Heart left ventricle (tissue), 16 donors: ENCODE results near the gene LGALS3BP. TPM values are rescaled to one million over a fixed set of nuclear protein-coding genes. Genes with fewer than 3 reads are reported as not detected.
A peak's percentile ranks its signal among the peaks of the same experiment; 100 is the strongest.

ENCODE experiments used
- ATAC-seq, 4 donors: fragments of 200-7000 bp; cut with Tn5 transposase; one replicate each; pipeline ENCODE4 v1.9.1; 2020 to 2022; ENCODE audit warnings: moderate library complexity in 4 of 4, mild to moderate bottlenecking in 3 of 4, moderate number of reproducible peaks in 1 of 4
- DNase-seq, 5 donors: peaks; one replicate each; pipeline ENCODE4 v3.0.0-alpha.2; 2020
- H3K27ac ChIP-seq, 12 donors: fragments of 200-600 bp; sonication (generic) in 4 of 12; one replicate each; pipeline versions ENCODE4 v1.5.0 to v1.8.0; 2016 to 2022; ENCODE audit warnings: mild to moderate bottlenecking in 2 of 12
- H3K27me3 ChIP-seq, 9 donors: fragments of 200-600 bp; sonication (generic) in 2 of 9; one replicate each; pipeline versions ENCODE4 v1.5.1 to v1.8.0; 2016 to 2022; ENCODE audit warnings: mild to moderate bottlenecking in 3 of 9
- H3K36me3 ChIP-seq, 9 donors: fragments of 200-600 bp; sonication (generic) in 2 of 9; one replicate each; pipeline versions ENCODE4 v1.5.0 to v1.8.0; 2018 to 2022; ENCODE audit warnings: mild to moderate bottlenecking in 2 of 9
- H3K4me1 ChIP-seq, 12 donors: fragments of 200-600 bp; sonication (generic) in 4 of 12; one replicate each; pipeline versions ENCODE4 v1.5.0 to v1.8.0; 2016 to 2022; ENCODE audit warnings: mild to moderate bottlenecking in 3 of 12
- H3K4me3 ChIP-seq, 12 donors: fragments of 200-600 bp; sonication (generic) in 4 of 12; one replicate each; pipeline versions ENCODE4 v1.5.0 to v1.8.0; 2017 to 2022; ENCODE audit warnings: mild to moderate bottlenecking in 9 of 12, moderate library complexity in 4 of 12
- H3K9me3 ChIP-seq, 12 donors: fragments of 200-600 bp; sonication (generic) in 4 of 12; one replicate each; pipeline versions ENCODE4 v1.5.0 to v1.8.0; 2016 to 2022; ENCODE audit warnings: mild to moderate bottlenecking in 1 of 12
- POLR2A ChIP-seq, 2 donors: fragments of 450-650 bp; IDR thresholded peaks; one replicate each; pipeline ENCODE4 v1.6.1; 2017; ENCODE audit warnings: antibody characterized with exemption in 2 of 2, mild to moderate bottlenecking in 2 of 2, moderate library complexity in 2 of 2
- WGBS, 4 donors: extraction: QIAGEN DNeasy Blood & Tissue Kit in 2 of 4; methylation state at CpG; one replicate each; pipeline versions ENCODE4 v1.1.5 to v1.1.7; 2013 to 2018; 5-methylcytosine and 5-hydroxymethylcytosine counted together
- intact Hi-C, 10 donors: fragments of 100-400 bp; cut with DNase I; formaldehyde crosslinking; loops; one replicate each; pipeline versions ENCODE4 v1.11.1 to v1.14.2; 2022
- polyA plus RNA-seq, 2 donors: library from polyadenylated mRNA; stranded (reverse); fragments of 200-250 nt; gene quantifications; one replicate each; pipeline ENCODE4 v1.2.3, GENCODE V29; 2013
- total RNA-seq, 9 donors: library from RNA; depleted of rRNA in 2 of 9; stranded (reverse); fragments of >200 nt in 2 of 9; fragmentation: NEBNext Ultra II Directional in 3 of 9; extraction: Animal tissue kit (Norgen Biotek cat#: 25700) in 3 of 9; gene quantifications; one replicate each; pipeline versions ENCODE4 v1.1.0 to v1.2.4, GENCODE V29; 2016 to 2023
- TF ChIP-seq, protein P1 (sequence below), 12 donors: fragments of 200-600 bp; sonication (generic) in 4 of 12; IDR thresholded peaks; one replicate each; pipeline versions ENCODE4 v1.5.0 to v1.8.0; 2018 to 2022; ENCODE audit warnings: antibody characterized with exemption in 12 of 12, mild to moderate bottlenecking in 5 of 12
- donor health status: ischemic (EF 13 %, LVEDD 7.1; RV severe dilation, severe dysfunction).
- donor health status: healthy with polysubstance abuse.
- donor health status: DM: no; HTN: yes; CAD: no.
- donor health status: DM: no; HTN: no; CAD: no.
- donor health status: ischemic (EF 25% LVEDD 6.9; RV normal size, moderate dysfunction).
- donor health status: ischemic (EF 25% LVEDD 5.7; RV mildly dilated, moderate dysfunction).
- donor health status: healthy.
- donor health status: DM: yes; HTN: yes; CAD: no.
- donor health status: ischemic (EF 35%, LVEDD 5.7; RV mildly dilated, moderate dysfunction).
- donor health status: nonischemic (EF 11% LVEDD 7.7; RV severe dilation, severe dysfunction).
- donor health status: DM: yes; HTN: yes; CAD: no.
- donor health status: PGD.
- donor health status: ischemic (EF 29% LVEDD 5.4; RV normal size, mild dysfunction).
- donor health status: nonischemic (EF 23%, LVEDD 6.1; RV moderate dilation, normal function).

Gene LGALS3BP
- total and polyA plus RNA-seq, 11 donors, result 178 to 1,343 (median 547) TPM

DNA sequence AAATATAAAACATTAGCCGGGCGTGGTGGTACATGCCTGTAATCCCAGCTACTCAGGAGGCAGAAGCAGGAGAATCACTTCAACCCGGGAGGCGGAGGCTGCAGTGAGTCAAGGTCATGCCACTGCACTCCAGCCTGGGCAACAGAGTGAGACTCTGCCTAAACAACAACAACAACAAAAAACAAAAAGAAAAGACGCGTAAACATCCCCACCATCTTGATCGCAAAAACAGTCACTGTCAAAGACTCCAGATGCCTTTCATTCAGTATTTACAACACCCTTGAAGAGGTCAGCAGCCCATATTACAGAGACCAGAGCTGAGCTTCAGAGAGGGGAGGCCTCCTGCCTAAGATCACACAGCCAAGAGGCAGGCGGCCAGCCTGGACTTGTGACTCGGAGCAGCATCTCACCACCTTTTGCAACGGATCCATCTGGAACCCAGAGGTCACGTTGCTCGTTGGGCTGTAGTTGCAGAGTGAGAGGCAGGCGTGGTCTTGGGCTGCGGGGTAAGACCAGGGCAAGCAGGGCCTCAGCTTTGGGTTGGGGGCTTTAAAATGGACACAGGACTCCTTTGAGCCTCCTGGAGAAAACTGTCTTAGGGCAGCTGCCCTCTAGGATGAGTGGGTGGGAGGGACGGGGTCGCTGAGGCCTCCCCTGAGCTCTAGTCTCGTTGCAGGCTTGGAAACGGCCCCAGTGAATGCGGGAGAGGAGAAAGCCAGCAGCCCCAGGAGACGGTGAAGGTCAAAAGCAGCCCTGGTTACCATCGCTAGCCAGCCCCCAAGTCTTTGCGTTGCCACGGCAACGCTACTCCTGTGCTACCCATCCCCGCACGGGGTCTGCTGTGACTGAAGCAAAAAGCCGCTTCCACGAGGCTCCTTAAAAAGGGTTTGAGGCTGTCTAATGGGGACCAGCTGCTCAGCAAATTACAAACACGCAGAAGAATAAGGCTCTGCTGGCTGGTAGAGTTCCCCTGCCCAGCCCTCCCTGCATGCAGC is 26.1 kb downstream of the LGALS3BP start:
- WGBS, 4 donors, result 67 to 75% (median 72%) methylated on average over 24 to 29 of the region's 29 CpGs
- Histone ChIP-seq H3K27me3 (no peaks in the 10 kb centered on the region), H3K27ac (no peak overlapping the region), H3K4me3 (no peak overlapping the region), H3K36me3 (no peaks in the 10 kb centered on the region), H3K4me1 (peaks cover 0 to 19% (median 9%) of the 10 kb centered on the region in 12 donors), H3K9me3 (peaks cover 0 to 21% (median 14%) of the 10 kb centered on the region in 12 donors)
- DNase-seq (peak in 1 of 5 donors; percentile 61), ATAC-seq (peak in 1 of 4 donors; percentile 25)
- no peak for TF ChIP-seq POLR2A (IDR thresholded peaks at IDR 0.05)
- TF ChIP-seq, protein P1, sequence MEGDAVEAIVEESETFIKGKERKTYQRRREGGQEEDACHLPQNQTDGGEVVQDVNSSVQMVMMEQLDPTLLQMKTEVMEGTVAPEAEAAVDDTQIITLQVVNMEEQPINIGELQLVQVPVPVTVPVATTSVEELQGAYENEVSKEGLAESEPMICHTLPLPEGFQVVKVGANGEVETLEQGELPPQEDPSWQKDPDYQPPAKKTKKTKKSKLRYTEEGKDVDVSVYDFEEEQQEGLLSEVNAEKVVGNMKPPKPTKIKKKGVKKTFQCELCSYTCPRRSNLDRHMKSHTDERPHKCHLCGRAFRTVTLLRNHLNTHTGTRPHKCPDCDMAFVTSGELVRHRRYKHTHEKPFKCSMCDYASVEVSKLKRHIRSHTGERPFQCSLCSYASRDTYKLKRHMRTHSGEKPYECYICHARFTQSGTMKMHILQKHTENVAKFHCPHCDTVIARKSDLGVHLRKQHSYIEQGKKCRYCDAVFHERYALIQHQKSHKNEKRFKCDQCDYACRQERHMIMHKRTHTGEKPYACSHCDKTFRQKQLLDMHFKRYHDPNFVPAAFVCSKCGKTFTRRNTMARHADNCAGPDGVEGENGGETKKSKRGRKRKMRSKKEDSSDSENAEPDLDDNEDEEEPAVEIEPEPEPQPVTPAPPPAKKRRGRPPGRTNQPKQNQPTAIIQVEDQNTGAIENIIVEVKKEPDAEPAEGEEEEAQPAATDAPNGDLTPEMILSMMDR (IDR thresholded peaks at IDR 0.05), result no peak
- intact Hi-C loops, result no loop called here

- Histone ChIP-seq H3K4me3 (no peak overlapping the region), H3K36me3 (no peaks in the 10 kb centered on the region), H3K4me1 (peaks cover 0 to 19% (median 9%) of the 10 kb centered on the region in 12 donors), H3K27ac (peak overlapping the region in 5 of 12 donors; percentile 9 to 67 (median 36)), H3K27me3 (no peaks in the 10 kb centered on the region), H3K9me3 (peaks cover 0 to 21% (median 14%) of the 10 kb centered on the region in 12 donors)
- intact Hi-C loops, result no loop called here
- no peak for TF ChIP-seq POLR2A (IDR thresholded peaks at IDR 0.05)
- TF ChIP-seq, protein P1 (IDR thresholded peaks at IDR 0.05), result no peak
- DNase-seq (no peak), ATAC-seq (peak in 1 of 4 donors; percentile 27)
- WGBS, 4 donors, result 86 to 92% (median 88%) methylated on average over 5 to 10 of the region's 10 CpGs
These were observed 27.0 kb downstream of the LGALS3BP start for GRCh38 chr17:78952706-78953105.

GRCh38 chr17:78951967-78952551 is 27.7 kb downstream of the LGALS3BP start:
- whole genome bisulfite sequencing, 4 donors, result 46 to 60% (median 56%) methylated on average over 8 to 12 of the region's 12 CpGs
- peaks cover 0 to 19% (median 9%) of the 10 kb centered on the region in 12 donors for H3K4me1 ChIP-seq
- no peaks in the 10 kb centered on the region for H3K27me3 ChIP-seq
- ATAC-seq, result peak in 3 of 4 donors; percentile 57 to 72 (median 61)
- peak overlapping the region in 7 of 12 donors; percentile 9 to 70 (median 36) for H3K27ac ChIP-seq
- TF ChIP-seq, protein P1 (IDR thresholded peaks at IDR 0.05), result no peak
- TF ChIP-seq POLR2A (IDR thresholded peaks at IDR 0.05), result no peak
- intact Hi-C loops, result no loop called here
- H3K4me3 ChIP-seq, result no peak overlapping the region
- peaks cover 0 to 21% (median 14%) of the 10 kb centered on the region in 12 donors for H3K9me3 ChIP-seq
- peak in 1 of 5 donors; percentile 52 for DNase-seq
- H3K36me3 ChIP-seq, result no peaks in the 10 kb centered on the region

DNA sequence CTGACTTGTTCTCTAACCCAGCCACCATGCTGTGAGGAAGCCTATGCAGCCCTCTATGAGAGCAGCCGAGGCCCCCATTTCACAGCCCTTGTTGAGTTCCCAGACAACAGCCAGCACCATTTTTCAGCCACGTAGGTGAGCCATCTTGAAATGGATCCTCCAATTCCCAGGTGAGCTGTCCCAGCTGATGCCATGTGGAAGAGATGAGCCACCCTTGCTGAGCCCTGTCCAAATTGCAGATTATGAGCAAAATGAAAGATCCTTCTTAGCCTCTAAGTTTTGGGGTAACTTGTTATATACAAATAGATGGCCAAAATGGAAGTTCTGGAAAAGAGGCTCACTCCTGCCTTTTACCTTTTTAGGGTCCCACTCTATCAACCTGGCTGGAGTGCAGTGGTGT is 28.9 kb downstream of the LGALS3BP start:
- Histone ChIP-seq H3K36me3 (no peaks in the 10 kb centered on the region), H3K9me3 (peaks cover 0 to 21% (median 14%) of the 10 kb centered on the region in 12 donors), H3K27me3 (no peaks in the 10 kb centered on the region), H3K4me3 (no peak overlapping the region), H3K27ac (no peak overlapping the region), H3K4me1 (peaks cover 0 to 19% (median 9%) of the 10 kb centered on the region in 12 donors)
- DNase-seq (no peak), ATAC-seq (no peak)
- intact Hi-C loops, result no loop called here
- whole genome bisulfite sequencing, 4 donors, result 92 to 96% (median 95%) methylated on average over 2 of the region's 2 CpGs
- TF ChIP-seq POLR2A (IDR thresholded peaks at IDR 0.05), result no peak
- TF ChIP-seq, protein P1 (IDR thresholded peaks at IDR 0.05), result no peak
